K562 (cell line): Measurements from ENCODE around the gene IL1B. TPM values are rescaled to one million over a fixed set of nuclear protein-coding genes. Genes with fewer than 3 reads are reported as not detected.

Experiments
- AFF4 ChIP-seq: sonication (generic); formaldehyde crosslinking; IDR thresholded peaks from 2 replicates; pipeline ENCODE4 v1.8.0; 2023; ENCODE audit warnings: mild to moderate bottlenecking, missing genetic modification reagents
- LARP7 ChIP-seq: fragments of 450-650 bp; IDR thresholded peaks from 2 replicates; pipeline ENCODE4 v1.6.1; 2016
- MAX ChIP-seq: sonication (generic); formaldehyde crosslinking; IDR thresholded peaks from 2 replicates; pipeline ENCODE4 v1.9.0; 2022; ENCODE audit warnings: mild to moderate bottlenecking, missing genetic modification reagents
- NCOR1 ChIP-seq: fragments of 450-650 bp; IDR thresholded peaks from 2 replicates; pipeline ENCODE4 v1.6.1; 2016; ENCODE audit warnings: mild to moderate bottlenecking, moderate library complexity
- POLR2A ChIP-seq: fragments of 450-650 bp; conservative IDR thresholded peaks from 2 replicates; pipeline ENCODE4 v1.6.1; 2016
- SMARCA4 ChIP-seq: fragments of 450-650 bp; IDR thresholded peaks from 2 replicates; pipeline ENCODE4 v1.6.1; 2016
- TEAD4 ChIP-seq, 2 experiments: sonication (generic) in 1 of 2; formaldehyde crosslinking in 1 of 2; IDR thresholded peaks; 2 replicates each; pipeline versions ENCODE4 v1.6.1 to v1.8.0; 2012 to 2022; ENCODE audit warnings: borderline replicate concordance in 1 of 2, inconsistent platforms in 1 of 2, low read length in 1 of 2, mild to moderate bottlenecking in 1 of 2, missing genetic modification reagents in 1 of 2
- XRCC5 ChIP-seq: fragments of 200-400 bp; formaldehyde crosslinking; IDR thresholded peaks from 2 replicates; pipeline ENCODE4 v1.6.1; 2017; ENCODE audit warnings: low read depth, mild to moderate bottlenecking, low read length
- ZC3H11A ChIP-seq: IDR thresholded peaks from 2 replicates; pipeline ENCODE4 v1.6.1; 2012; ENCODE audit warnings: low read depth, low read length, improper control_type of control experiment
- ZC3H4 ChIP-seq: sonication (generic); formaldehyde crosslinking; IDR thresholded peaks from 2 replicates; pipeline ENCODE4 v1.9.0; 2021; ENCODE audit warnings: missing genetic modification reagents, borderline replicate concordance
- ZC3H8 ChIP-seq: fragments of 450-650 bp; IDR thresholded peaks from 2 replicates; pipeline ENCODE4 v1.6.1; 2017
- ZNF12 ChIP-seq: sonication (generic); formaldehyde crosslinking; IDR thresholded peaks from 2 replicates; pipeline ENCODE4 v1.4.0; 2020; ENCODE audit warnings: mild to moderate bottlenecking, missing genetic modification reagents
- ZNF589 ChIP-seq: fragments of 200-800 bp; sonication (Bioruptor generic); IDR thresholded peaks from 2 replicates; pipeline ENCODE4 v1.6.1; 2016; ENCODE audit warnings: low read depth, missing genetic modification characterization, missing compliant biosample characterization
- ZNF609 ChIP-seq: sonication (generic); formaldehyde crosslinking; IDR thresholded peaks from 2 replicates; pipeline ENCODE4 v1.8.1; 2023; ENCODE audit warnings: missing genetic modification reagents, mild to moderate bottlenecking, borderline replicate concordance
- polyA plus RNA-seq, 8 experiments: library from polyadenylated mRNA; depleted of rRNA in 4 of 8; stranded (reverse) in 5 of 8; unstranded in 3 of 8; fragments of >200 nt; fragmentation: Nextera tagmentation in 2 of 8; fragmentation: Illumina TruSeq in 1 of 8; extraction: Ambion mirVana in 2 of 8; extraction: Trizol in 1 of 8; gene quantifications; 2 replicates each; pipeline versions ENCODE4 v1.2.1 to v1.2.3, GENCODE V29; 2011 to 2014; ENCODE audit warnings: inconsistent platforms in 1 of 8, missing spikeins in 1 of 8
- total RNA-seq, 7 experiments: library from RNA; depleted of rRNA in 6 of 7; stranded (reverse); fragments of >200 nt in 6 of 7; fragmentation: Illumina TruSeq in 2 of 7; extraction: Trizol in 2 of 7; gene quantifications; 2 replicates each; pipeline versions ENCODE4 v1.2.1 to v1.2.3, GENCODE V29; 2011 to 2021; ENCODE audit warnings: low replicate concordance in 1 of 7
- TF ChIP-seq, protein P1 (sequence below): sonication (generic); formaldehyde crosslinking; IDR thresholded peaks from 2 replicates; pipeline ENCODE4 v1.8.1; 2023; ENCODE audit warnings: mild to moderate bottlenecking, missing genetic modification reagents
- TF ChIP-seq, protein P2 (sequence below): fragments of 250-450 bp; sonication (Bioruptor Pico); IDR thresholded peaks from 2 replicates; pipeline ENCODE4 v1.4.0; 2020

Gene IL1B
- total and polyA plus RNA-seq, 9 of the 15 experiments (the other 6 are each of a cell fraction or from before 2014, with no cell fraction given): 0.29 TPM; not detected in 8

GRCh38 chr2:112829101-112829960 is 7.2 kb downstream of the IL1B start (continued):
- TF ChIP-seq AFF4 (CRISPR knock-in tag) (no peak), ZNF12 (CRISPR knock-in tag) (no peak), ZC3H4 (CRISPR knock-in tag) (no peak), SMARCA4 (peak; percentile 67; the same call in 1 of the 2 replicates), MAX (CRISPR knock-in tag) (no peak), TEAD4 (IDR thresholded peaks at IDR 0.05; ENCODE audit: low read length) (peak; percentile 85), TEAD4 (CRISPR knock-in tag; IDR thresholded peaks at IDR 0.05; ENCODE audit: borderline replicate concordance) (no peak), ZNF589 (no peak), ZC3H11A (no peak), XRCC5 (no peak), POLR2A (no peak), LARP7 (no peak), NCOR1 (peak; percentile 86), ZNF609 (CRISPR knock-in tag) (no peak), ZC3H8 (no peak)
- TF ChIP-seq, protein P1, sequence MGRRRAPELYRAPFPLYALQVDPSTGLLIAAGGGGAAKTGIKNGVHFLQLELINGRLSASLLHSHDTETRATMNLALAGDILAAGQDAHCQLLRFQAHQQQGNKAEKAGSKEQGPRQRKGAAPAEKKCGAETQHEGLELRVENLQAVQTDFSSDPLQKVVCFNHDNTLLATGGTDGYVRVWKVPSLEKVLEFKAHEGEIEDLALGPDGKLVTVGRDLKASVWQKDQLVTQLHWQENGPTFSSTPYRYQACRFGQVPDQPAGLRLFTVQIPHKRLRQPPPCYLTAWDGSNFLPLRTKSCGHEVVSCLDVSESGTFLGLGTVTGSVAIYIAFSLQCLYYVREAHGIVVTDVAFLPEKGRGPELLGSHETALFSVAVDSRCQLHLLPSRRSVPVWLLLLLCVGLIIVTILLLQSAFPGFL (CRISPR knock-in tag): no peak
- TF ChIP-seq, protein P2, sequence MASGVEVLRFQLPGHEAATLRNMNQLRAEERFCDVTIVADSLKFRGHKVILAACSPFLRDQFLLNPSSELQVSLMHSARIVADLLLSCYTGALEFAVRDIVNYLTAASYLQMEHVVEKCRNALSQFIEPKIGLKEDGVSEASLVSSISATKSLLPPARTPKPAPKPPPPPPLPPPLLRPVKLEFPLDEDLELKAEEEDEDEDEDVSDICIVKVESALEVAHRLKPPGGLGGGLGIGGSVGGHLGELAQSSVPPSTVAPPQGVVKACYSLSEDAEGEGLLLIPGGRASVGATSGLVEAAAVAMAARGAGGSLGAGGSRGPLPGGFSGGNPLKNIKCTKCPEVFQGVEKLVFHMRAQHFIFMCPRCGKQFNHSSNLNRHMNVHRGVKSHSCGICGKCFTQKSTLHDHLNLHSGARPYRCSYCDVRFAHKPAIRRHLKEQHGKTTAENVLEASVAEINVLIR (CRISPR knock-in tag): no peak
